HepG2 (cell line): ENCODE data around the gene RHBDD2. TPM values are rescaled to one million over a fixed set of nuclear protein-coding genes. Genes with fewer than 3 reads are reported as not detected.
A peak's percentile ranks its signal among the peaks of the same experiment; 100 is the strongest.

Experiments used
- CBX2 ChIP-seq, 2 experiments: fragments of 200-600 bp in 1 of 2; sonication (generic); formaldehyde crosslinking in 1 of 2; IDR thresholded peaks; 2 replicates each; pipeline versions ENCODE4 v1.7.0 to v1.8.1; 2018 to 2022; ENCODE audit warnings: low read depth in 2 of 2, low read length in 1 of 2, mild to moderate bottlenecking in 1 of 2, missing genetic modification reagents in 1 of 2
- DPF2 ChIP-seq: sonication (generic); formaldehyde crosslinking; IDR thresholded peaks from 2 replicates; pipeline ENCODE4 v1.4.0; 2020; ENCODE audit warnings: mild to moderate bottlenecking, low read depth, missing genetic modification reagents, borderline replicate concordance
- HNRNPLL ChIP-seq: fragments of 200-400 bp; formaldehyde crosslinking; IDR thresholded peaks from 2 replicates; pipeline ENCODE4 v1.6.1; 2017; ENCODE audit warnings: mild to moderate bottlenecking, low read depth, low read length; ENCODE audit not compliant: poor library complexity, severe bottlenecking
- KDM2A ChIP-seq: sonication (generic); formaldehyde crosslinking; IDR thresholded peaks from 2 replicates; pipeline ENCODE4 v1.4.0; 2020; ENCODE audit warnings: low read depth, missing genetic modification reagents, borderline replicate concordance
- MIER3 ChIP-seq: IDR thresholded peaks from 2 replicates; pipeline ENCODE4 v1.6.1; 2016; ENCODE audit warnings: missing compliant biosample characterization, borderline replicate concordance
- NFATC3 ChIP-seq: sonication (generic); formaldehyde crosslinking; IDR thresholded peaks from 2 replicates; pipeline ENCODE4 v1.5.1; 2020; ENCODE audit warnings: mild to moderate bottlenecking, missing genetic modification reagents
- PRDM15 ChIP-seq: sonication (generic); formaldehyde crosslinking; IDR thresholded peaks from 2 replicates; pipeline ENCODE4 v1.4.0; 2020; ENCODE audit warnings: missing genetic modification reagents
- SRSF1 ChIP-seq: fragments of 200-400 bp; formaldehyde crosslinking; optimal IDR thresholded peaks from 2 replicates; pipeline ENCODE3; 2017; ENCODE audit warnings: mild to moderate bottlenecking, low read depth, low read length, moderate library complexity
- ZBTB8A ChIP-seq: sonication (generic); formaldehyde crosslinking; IDR thresholded peaks from 2 replicates; pipeline ENCODE4 v1.4.0; 2020; ENCODE audit warnings: mild to moderate bottlenecking, low read depth, missing genetic modification reagents, borderline replicate concordance
- ZNF124 ChIP-seq: sonication (generic); formaldehyde crosslinking; IDR thresholded peaks from 2 replicates; pipeline ENCODE4 v1.4.0; 2020; ENCODE audit warnings: missing genetic modification reagents
- ZNF143 ChIP-seq: sonication (generic); formaldehyde crosslinking; IDR thresholded peaks from 2 replicates; pipeline ENCODE4 v1.4.0; 2020; ENCODE audit warnings: missing genetic modification reagents
- ZNF232 ChIP-seq: sonication (generic); formaldehyde crosslinking; IDR thresholded peaks from 2 replicates; pipeline ENCODE4 v1.4.0; 2020; ENCODE audit warnings: missing genetic modification reagents, borderline replicate concordance
- ZNF367 ChIP-seq: sonication (generic); formaldehyde crosslinking; IDR thresholded peaks from 2 replicates; pipeline ENCODE4 v1.4.0; 2020; ENCODE audit warnings: missing genetic modification reagents, borderline replicate concordance
- ZNF484 ChIP-seq: sonication (generic); formaldehyde crosslinking; IDR thresholded peaks from 2 replicates; pipeline ENCODE4 v1.5.1; 2020; ENCODE audit warnings: mild to moderate bottlenecking, low read depth, missing genetic modification reagents, borderline replicate concordance
- ZNF572 ChIP-seq: sonication (generic); formaldehyde crosslinking; IDR thresholded peaks from 2 replicates; pipeline ENCODE4 v1.5.1; 2020; ENCODE audit warnings: mild to moderate bottlenecking, missing genetic modification reagents
- ZNF672 ChIP-seq: sonication (generic); formaldehyde crosslinking; IDR thresholded peaks from 2 replicates; pipeline ENCODE4 v1.8.1; 2022; ENCODE audit warnings: missing genetic modification reagents
- ZNF772 ChIP-seq: sonication (generic); formaldehyde crosslinking; IDR thresholded peaks from 2 replicates; pipeline ENCODE4 v1.5.0; 2020; ENCODE audit warnings: mild to moderate bottlenecking, missing genetic modification reagents
- ZNF790 ChIP-seq: sonication (generic); formaldehyde crosslinking; IDR thresholded peaks from 2 replicates; pipeline ENCODE4 v1.8.0; 2022; ENCODE audit warnings: missing genetic modification reagents, mild to moderate bottlenecking, borderline replicate concordance
- polyA plus RNA-seq, 8 experiments: library from polyadenylated mRNA; depleted of rRNA in 3 of 8; stranded (reverse) in 7 of 8; unstranded in 1 of 8; fragments of >200 nt; fragmentation: Illumina TruSeq in 4 of 8; extraction: Trizol in 4 of 8; gene quantifications; 2 replicates each; pipeline versions ENCODE4 v1.2.1 to v1.2.3, GENCODE V29; 2011 to 2016; ENCODE audit warnings: low read depth in 4 of 8, missing spikeins in 1 of 8, mixed read lengths in 1 of 8; ENCODE audit not compliant: insufficient read depth in 1 of 8
- total RNA-seq, 5 experiments: library from RNA; depleted of rRNA; stranded (reverse); fragments of >200 nt; fragmentation: Illumina TruSeq; extraction: Trizol; gene quantifications; 2 replicates each; pipeline ENCODE4 v1.2.3, GENCODE V29; 2016; ENCODE audit warnings: low read depth in 1 of 5
- TF ChIP-seq, protein P1 (sequence below): sonication (generic); formaldehyde crosslinking; IDR thresholded peaks from 2 replicates; pipeline ENCODE4 v1.5.0; 2020; ENCODE audit warnings: missing genetic modification reagents
- TF ChIP-seq, protein P2 (sequence below): sonication (generic); formaldehyde crosslinking; IDR thresholded peaks from 2 replicates; pipeline ENCODE4 v1.5.1; 2020; ENCODE audit warnings: mild to moderate bottlenecking, missing genetic modification reagents, moderate library complexity

RHBDD2 gene
- total and polyA plus RNA-seq, 2 of the 13 experiments (the other 11 are each of a cell fraction or from before 2014, with no cell fraction given) = 23.1 to 26.4 TPM

- TF ChIP-seq, protein P1, sequence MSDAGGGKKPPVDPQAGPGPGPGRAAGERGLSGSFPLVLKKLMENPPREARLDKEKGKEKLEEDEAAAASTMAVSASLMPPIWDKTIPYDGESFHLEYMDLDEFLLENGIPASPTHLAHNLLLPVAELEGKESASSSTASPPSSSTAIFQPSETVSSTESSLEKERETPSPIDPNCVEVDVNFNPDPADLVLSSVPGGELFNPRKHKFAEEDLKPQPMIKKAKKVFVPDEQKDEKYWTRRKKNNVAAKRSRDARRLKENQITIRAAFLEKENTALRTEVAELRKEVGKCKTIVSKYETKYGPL (CRISPR knock-in tag) = no peak; the same call in 1 of the 2 replicates
- TF ChIP-seq DPF2 (CRISPR knock-in tag) = peak; percentile 41; the same call in 1 of the 2 replicates
- TF ChIP-seq ZNF232 (CRISPR knock-in tag) = peak; percentile 87; the same call in 1 of the 2 replicates
- TF ChIP-seq HNRNPLL = peak; percentile 96
- no peak; the same call in 1 of the 2 replicates for TF ChIP-seq MIER3
- TF ChIP-seq ZNF143 = no peak
- TF ChIP-seq KDM2A (CRISPR knock-in tag) = peak; percentile 81
- peak; percentile 47 for TF ChIP-seq SRSF1
- TF ChIP-seq ZNF367 = 0 out of 2 replicates have a peak, but pooled peaks have one; percentile 50
- 0 out of 2 replicates have a peak, but pooled peaks have one; percentile 22 for TF ChIP-seq ZNF484 (CRISPR knock-in tag)
- no peak for TF ChIP-seq ZBTB8A (CRISPR knock-in tag)
- TF ChIP-seq ZNF772 (CRISPR knock-in tag) = peak; percentile 97
- TF ChIP-seq, protein P2, sequence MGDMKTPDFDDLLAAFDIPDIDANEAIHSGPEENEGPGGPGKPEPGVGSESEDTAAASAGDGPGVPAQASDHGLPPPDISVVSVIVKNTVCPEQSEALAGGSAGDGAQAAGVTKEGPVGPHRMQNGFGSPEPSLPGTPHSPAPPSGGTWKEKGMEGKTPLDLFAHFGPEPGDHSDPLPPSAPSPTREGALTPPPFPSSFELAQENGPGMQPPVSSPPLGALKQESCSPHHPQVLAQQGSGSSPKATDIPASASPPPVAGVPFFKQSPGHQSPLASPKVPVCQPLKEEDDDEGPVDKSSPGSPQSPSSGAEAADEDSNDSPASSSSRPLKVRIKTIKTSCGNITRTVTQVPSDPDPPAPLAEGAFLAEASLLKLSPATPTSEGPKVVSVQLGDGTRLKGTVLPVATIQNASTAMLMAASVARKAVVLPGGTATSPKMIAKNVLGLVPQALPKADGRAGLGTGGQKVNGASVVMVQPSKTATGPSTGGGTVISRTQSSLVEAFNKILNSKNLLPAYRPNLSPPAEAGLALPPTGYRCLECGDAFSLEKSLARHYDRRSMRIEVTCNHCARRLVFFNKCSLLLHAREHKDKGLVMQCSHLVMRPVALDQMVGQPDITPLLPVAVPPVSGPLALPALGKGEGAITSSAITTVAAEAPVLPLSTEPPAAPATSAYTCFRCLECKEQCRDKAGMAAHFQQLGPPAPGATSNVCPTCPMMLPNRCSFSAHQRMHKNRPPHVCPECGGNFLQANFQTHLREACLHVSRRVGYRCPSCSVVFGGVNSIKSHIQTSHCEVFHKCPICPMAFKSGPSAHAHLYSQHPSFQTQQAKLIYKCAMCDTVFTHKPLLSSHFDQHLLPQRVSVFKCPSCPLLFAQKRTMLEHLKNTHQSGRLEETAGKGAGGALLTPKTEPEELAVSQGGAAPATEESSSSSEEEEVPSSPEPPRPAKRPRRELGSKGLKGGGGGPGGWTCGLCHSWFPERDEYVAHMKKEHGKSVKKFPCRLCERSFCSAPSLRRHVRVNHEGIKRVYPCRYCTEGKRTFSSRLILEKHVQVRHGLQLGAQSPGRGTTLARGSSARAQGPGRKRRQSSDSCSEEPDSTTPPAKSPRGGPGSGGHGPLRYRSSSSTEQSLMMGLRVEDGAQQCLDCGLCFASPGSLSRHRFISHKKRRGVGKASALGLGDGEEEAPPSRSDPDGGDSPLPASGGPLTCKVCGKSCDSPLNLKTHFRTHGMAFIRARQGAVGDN (CRISPR knock-in tag) = peak; percentile 88
- no peak for TF ChIP-seq ZNF672
- TF ChIP-seq ZNF124 (CRISPR knock-in tag) = no peak
- 0 out of 2 replicates have a peak, but pooled peaks have one; percentile 36 for TF ChIP-seq NFATC3 (CRISPR knock-in tag)
- peak; percentile 77 for TF ChIP-seq PRDM15 (CRISPR knock-in tag)
- no peak; the same call in 1 of the 2 replicates for TF ChIP-seq ZNF790
- TF ChIP-seq ZNF572 (CRISPR knock-in tag) = no peak
- no peak for TF ChIP-seq CBX2 (IDR thresholded peaks at IDR 0.05; ENCODE audit: low read depth, low read length)
- 0 out of 2 replicates have a peak, but pooled peaks have one; percentile 34 for TF ChIP-seq CBX2 (CRISPR knock-in tag; IDR thresholded peaks at IDR 0.05; ENCODE audit: low read depth)
Observed at GRCh38 chr7:75914655-75915415, 36.0 kb downstream of the RHBDD2 start, which contains the start of gene POR (continued).
